Activated T-helper 1 cell treated with anti-CD3 and anti-CD28 coated beads, Interleukin-2, amount 50 U/mL, for 16 hours (primary cell): ENCODE results near the gene CENPO.

Experiments
- DNase-seq, 2 donors: peaks; one replicate each; pipeline ENCODE4 v3.0.0-alpha.2; 2020; ENCODE audit warnings: low read depth in 1 of 2, low spot score in 1 of 2

CENPO gene

GRCh38 chr2:24859968-24860600 is 66.9 kb downstream of the CENPO start:
- DNase-seq = no peak

- DNase-seq = no peak
These were observed 67.4 kb downstream of the CENPO start for GRCh38 chr2:24860631-24861030.

- no peak for DNase-seq
These were observed 68.3 kb downstream of the CENPO start for GRCh38 chr2:24861500-24861899.

- no peak for DNase-seq
These were observed 70.4 kb downstream of the CENPO start for GRCh38 chr2:24863641-24864040.

- no peak for DNase-seq
These were observed 73.7 kb downstream of the CENPO start for GRCh38 chr2:24866946-24867345.

- no peak for DNase-seq
These were observed 77.2 kb downstream of the CENPO start for GRCh38 chr2:24870440-24870839.

- DNase-seq = no peak
These were observed 77.9 kb downstream of the CENPO start for GRCh38 chr2:24870891-24871705.

- DNase-seq = no peak
These were observed 78.7 kb downstream of the CENPO start for GRCh38 chr2:24871852-24872333.
